Embryonic facial prominence (tissue), 1 donor: Measurements from ENCODE around the gene PPP1R9B.

Source experiments
- DNase-seq: peaks from one replicate; pipeline ENCODE4 v3.0.0-alpha.2; 2016; ENCODE audit errors: extremely low spot score

Gene PPP1R9B

DNA sequence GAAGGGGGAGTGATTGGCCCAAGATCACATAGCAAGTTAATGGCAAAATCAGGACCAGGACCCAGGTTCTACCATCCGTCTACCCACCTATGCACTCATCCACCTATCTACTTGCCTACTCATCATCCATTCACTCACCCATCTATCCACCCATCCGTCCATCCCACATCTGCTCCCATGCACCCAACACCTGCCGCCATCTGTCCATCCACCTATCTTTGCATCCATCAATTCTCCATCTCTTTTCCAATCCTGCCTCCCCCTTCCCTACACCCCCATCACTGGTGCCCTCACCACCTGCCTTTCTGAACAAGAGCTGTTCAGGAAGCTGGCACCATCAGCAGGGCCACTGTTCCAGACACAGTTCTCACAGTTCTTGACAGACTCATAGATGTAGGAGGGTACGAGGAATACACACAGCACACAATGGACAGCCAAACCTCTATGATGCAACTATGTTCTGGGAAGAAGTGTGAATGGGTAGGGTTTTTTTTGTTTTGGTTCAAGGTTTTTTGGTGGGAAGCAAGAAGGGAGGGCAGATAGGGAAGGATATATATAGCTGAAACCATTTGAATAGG is 25.0 kb downstream of the PPP1R9B start:
- no peak for DNase-seq

DNA sequence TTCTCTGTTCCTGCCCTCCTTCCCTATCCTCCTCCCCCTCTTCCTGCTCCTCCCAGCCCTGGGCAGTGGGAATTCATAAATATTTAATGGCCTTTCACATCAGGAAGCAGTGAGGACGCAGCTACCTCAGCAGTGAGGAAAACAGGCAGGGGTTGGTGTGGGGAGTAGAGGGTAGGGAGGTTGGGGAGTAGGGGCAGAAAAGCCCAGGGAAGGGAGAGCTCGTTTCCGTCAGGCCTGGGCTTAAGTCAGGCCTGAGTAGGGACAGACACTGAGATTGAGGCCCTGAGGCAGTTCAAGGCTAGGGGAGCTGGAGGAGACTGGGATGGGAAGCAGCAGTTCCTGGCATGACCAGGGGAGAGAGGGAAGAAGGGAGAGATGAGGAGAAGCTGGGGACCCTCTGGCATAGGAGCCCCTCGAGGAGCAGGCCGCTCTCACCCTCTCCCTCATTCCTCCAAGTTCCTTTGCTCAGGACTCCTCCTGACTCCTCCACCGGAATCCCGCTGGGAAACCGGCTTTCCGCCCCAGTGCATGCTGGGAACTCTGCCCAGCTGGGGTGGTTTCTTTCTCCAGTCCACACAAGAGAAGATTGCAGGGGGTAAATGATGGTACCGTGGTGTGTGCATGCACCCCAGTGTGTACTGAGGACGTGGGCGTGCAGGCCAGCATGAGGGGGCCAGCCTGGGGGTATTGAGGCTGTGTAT is 26.7 kb downstream of the PPP1R9B start:
- no peak for DNase-seq

DNA sequence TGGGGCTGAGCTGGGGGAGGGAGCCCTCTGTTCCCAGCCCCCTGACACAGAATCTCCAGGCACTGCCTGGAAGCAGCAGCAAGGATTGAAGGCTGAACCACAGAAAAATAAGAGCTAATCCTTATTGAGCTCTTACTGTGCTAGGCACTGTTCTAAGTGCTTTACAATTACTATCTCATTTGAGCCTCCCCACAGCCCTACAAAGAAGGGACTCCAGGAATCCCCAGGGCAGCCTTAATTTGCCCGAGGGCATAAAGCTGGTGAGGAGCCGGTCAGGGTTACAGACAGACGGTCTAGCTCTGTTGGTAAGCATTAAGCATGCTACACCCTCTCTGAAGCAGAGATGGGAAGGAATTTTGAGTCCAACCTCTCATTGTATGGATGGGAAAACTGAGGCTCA is 27.5 kb downstream of the PPP1R9B start:
- DNase-seq: no peak

DNA sequence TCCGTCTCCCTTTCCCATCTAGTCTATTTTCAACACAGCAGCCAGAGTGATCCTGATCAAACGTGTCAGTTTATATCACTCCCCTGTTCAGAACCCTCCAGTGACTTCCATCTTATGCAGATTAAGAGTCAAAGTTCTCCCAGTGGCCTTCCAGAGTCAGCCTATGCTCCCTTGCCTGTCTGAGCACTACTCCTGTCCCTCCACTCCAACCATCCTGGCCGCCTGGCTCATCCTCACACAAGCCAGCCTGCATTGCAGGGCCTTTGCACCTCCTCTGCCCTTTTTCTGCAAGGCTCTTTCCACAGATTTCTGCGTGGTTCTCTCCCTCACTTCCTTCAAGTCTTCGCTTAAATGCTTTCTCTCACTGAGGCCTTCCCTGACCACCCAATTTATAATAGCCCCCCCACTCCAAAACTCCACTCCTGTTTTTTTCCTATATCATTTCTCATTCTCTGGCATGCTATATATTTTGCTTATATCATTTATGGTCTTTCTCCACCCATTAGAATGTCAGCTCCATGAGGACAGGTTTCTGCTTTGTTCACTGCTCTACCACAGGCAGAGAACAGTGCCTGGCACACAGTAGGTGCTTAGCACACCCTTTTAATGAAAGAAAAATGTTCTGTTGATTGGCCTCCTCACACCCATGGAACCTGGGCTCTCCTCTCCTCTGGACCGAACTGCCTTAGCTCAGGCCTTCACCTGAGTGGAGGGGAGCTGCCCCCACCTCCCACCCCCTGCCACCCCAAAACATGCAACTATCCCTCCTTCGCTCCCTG is 29.8 kb downstream of the PPP1R9B start:
- DNase-seq: no peak

DNA sequence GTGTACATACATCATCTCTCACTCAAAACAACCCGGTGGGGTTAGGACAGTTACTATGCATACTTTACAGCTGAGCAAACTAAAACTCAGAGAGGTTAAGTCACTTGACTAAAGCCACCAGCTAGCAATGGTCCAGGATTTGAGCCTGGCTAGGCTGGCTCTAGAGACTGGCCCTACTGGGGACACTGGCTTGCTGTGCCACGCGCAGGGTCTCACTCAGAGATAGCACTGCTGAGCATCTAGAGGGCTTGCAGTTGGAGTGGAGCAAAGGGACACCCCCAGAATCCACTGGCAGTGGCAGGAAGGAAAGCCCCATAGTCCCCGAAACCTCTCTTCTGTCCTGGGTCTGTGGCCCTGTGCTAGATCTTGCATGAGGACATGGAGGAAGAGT is 31.7 kb downstream of the PPP1R9B start:
- no peak for DNase-seq

DNA sequence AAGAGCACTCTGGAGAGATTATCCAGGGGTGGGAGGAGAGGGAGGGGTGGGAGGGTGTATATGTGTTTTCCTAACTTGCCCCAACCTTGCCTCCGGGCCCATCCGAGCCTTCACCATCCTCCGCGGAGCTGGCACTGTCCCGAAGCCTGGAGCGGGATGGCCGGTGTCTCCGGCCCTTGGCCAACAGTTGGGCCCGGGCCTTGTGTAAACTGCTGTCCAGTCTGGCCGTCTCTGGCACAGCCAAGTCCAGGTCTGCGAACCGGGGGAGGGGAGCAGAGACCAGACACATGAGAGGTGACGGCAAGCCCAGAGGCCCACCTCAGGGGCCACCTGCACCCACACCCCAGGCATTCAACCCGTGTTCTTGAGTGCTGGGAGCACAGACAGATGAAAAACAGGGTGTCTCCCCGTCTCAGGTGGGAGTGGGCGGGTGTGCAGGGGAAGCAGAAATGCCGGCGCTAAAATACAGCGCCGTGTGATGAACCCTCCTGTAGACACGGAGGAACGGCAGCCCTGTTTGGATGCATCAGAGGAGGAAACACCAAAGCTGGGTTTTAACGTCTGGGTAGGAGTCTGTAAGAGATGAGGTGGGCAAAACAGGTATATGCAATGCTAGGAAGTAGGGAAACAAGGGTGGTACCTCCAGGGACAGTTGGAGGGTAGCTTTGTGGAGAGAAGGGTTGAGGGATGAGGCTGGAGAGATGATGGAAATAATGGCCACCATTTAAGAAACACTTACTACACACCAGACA is 32.2 kb downstream of the PPP1R9B start:
- DNase-seq: no peak

DNA sequence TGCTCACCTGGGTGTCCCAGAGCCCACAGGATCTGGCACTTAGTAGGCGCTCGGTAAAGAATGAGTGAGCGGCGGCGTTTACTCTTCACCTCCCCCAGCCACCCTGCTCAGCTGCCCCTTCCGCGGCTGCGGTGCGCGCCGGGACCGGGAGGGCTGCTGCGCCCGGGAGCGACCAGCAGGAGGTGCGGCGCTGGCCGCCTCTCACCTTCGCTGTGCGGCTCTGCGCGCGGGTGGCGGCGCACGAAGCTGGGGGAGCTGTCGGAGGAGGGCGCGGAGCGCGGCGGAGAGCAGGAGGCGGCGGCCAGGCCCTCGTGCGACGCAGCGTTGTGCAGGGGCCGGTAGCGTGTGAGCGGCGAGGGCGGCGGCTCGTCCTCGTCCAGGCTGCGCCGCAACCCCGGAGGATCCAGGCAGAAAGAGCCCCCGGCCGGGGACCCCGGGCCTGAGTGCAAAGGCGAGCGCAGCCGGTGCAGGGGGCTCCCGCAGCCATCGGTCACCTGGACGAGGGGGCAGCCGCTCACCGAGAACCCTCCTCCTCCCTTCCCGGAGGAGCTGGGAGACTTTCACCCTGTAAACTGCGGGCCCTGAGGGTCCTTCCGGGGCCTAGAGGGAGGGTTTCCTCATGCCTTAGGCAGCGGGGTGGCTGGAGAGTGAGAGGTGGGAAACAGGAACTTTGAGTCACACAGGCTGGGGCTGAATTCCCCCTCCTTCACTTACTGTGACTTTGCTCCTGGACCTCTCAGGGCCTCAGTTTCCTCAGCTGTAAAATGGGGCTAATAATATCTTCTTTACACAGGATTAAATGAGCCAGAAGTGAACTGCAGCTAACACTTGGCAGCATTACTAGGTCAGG is 33.0 kb downstream of the PPP1R9B start:
- no peak for DNase-seq

DNA sequence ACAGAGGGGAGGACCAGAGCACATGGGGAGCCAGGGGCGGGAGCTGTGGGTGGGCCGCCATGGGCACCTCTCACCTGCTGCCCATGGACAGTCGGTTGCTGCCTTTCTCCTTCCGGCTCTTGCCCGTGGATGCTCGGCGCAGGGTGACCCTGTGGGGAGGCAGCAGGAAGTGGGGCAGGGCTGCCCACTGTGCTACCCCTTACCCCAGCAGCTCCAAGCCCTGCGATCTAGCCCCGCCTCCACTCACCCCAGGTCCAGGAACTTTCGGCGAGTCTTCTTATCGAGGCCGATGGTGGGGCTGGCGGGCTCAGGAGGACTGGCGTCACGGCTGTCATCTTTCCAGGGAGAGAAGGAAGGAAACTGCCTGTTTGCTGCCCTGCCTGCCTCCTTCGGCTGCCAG is 34.7 kb downstream of the PPP1R9B start:
- no peak for DNase-seq

DNA sequence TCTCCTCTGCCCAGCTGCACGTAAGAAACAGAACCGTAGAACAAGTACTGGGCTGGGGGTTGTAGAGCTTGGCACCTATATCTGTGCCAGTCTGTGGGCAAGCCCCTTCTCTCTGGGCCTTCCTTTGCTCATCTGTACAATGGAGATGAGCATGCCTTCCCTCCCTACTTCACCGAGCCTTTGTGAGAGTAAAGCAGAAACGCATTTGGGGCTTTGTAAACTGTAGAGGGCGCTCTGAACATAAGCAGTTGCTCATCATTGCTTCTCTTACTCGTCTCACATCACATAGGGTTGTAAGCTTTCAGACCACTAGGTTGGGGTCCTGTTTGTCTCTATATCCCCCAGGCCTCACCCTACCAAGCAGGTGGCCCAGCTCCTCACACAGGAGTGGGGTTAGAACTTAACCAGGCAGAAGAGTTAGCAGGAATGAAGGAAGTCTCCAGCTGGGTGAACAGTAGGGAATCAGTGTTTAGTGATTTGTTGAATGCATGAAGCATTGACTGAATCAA is 35.6 kb downstream of the PPP1R9B start:
- no peak for DNase-seq

DNA sequence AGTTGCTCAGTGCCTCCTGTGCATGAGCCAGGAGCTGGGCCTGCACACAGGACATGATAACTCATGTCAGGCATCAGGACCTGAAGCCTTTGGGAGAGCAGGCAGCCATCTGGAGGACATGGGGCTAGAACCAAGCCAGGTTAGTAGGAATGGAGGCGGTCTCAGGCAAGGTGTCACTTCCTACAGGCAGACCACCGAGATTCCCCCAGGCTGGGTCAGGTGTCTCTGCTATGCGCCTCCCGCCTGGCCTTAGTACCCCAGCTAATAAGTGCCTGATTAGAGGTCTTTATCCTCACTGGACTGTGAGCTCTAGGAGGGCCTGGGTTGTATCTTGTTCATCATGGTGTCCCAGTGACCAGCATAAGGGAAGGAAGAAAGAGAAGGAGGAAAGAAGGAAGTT is 36.1 kb downstream of the PPP1R9B start:
- DNase-seq: no peak

DNA sequence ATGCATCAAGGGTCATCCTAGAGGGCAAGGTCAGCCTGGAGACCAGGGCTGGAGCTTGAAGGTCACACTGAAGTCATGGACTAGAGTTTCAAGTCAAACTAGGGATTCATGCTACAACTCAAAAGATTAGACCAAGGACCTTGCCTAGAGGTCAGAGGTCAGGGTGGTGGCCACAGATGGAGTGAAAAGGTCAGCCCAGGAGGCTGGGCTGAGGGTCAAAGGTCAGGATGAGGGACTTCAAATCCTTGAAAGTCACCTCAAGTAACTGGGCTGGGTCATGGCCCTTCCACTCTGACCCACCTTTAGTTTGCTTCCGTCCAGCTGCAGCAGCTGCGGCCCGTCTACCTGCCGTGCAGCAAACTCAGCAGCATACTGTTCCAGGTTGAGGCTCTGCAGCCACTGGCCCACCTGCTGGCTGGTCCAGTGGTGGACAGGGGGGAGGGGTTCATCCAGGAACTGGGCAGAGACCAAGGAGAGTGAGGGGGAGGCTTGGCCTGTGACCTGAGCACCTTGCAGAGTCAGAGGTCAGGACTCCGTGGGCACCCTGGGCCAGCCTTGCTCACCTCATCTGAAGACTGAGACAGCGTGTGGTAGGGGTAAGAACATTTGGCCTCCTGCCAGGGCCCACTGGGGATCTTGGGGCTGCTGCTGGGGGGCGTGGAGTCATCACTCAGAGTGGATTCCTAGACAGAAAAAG is 36.7 kb downstream of the PPP1R9B start:
- no peak for DNase-seq

DNA sequence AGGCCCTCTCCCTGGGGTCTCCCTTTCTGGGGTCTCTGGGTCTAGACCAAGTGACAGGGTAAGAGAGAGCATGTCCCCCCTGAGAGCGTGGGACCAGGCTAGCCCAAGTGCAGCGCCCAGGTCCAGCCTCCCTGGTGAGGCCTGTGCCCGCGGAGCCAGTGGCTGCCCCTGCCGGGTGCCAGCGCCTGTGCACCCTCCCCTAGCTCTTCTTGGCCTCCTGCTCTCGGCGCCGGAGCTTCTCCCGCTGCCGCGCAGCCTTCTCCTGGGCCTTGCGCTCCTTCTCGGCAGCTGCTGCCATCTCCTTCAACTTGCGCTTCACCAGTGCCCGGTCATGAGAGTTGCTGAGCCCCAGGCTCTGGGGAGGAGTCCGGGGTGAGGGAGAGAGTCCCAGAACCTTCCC is 37.8 kb downstream of the PPP1R9B start:
- no peak for DNase-seq

DNA sequence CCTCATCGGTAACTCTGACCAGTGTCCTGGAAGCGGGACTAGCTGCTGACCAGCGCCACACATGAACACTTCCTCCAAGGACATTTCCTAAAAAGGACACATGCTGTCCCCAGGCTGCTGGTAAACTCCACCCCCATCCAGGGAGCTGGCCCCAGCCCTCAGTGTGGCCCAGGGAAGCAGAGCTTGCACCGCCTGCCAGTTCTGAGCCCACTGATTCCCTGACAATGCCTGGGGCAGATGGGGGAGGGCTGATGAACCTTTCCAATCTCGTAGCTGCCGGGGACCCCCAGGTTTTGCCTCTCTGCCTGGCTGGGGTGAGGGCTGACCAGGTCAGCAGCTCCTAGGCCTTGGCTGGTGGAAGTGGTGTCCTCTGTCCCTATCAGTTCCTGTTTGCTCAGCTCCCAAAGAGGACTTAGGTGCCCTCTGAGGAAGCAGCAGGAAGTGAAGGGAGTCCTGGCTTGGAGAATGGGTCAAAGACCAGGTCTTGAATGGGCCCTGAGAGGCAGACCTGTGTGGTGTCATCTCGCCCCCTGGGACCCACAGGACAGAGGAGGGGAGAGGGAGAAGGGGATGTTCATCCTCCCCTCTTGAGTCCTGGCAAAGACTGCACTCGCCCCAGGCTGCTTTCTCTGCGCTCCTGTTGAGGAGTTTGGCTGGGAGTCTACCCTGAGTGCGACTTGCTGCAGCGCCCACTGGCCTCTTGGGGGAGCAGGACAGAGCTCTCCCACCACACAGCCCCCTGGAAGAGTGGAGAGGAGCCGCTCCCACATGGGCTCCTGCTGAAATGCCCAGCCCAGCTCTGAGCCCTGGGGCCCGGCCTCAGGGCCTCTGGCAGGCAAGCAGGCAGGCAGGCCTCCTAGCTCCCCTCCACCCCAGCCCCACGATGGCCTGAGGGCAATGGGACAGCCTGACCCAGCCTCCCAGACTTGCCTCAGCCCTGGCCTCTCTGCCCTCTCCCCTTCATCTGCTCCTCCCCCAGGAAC is 38.5 kb downstream of the PPP1R9B start:
- no peak for DNase-seq

DNA sequence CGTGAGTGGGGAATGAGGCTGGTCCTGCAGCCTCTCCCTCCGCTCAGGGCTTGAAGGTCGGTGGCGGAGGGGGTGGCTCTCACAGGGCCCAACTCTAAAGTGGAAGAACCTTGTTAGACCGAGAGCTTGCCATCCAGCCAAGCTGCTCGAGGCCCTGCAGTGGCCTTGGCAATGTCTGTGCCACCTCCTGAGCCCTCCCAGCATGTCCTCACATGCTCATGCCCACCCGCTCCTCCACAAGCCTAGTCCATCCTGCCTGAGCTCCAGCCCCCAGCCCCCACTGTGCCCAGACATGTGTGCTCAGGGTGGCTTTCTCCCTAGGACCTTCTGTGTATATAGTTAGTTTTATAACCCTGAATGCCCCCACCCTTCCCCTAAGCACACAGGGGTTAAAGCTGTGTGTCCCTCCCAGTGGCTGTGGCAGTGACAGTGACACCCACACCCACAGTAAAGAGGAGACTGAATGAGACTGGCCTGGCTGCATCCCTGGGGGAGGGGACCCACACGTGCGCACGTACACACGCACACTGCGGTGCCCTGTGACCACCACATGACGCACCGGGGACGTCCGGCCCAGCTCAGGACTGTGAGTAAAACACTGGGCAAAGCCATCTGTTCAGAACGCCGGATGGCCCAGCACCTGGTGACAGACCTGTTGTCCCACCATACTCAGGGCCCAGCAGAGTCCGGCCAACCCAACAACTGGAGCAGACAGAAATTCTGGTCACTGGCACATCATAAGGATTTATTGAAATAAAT is 39.7 kb downstream of the PPP1R9B start:
- DNase-seq: no peak

DNA sequence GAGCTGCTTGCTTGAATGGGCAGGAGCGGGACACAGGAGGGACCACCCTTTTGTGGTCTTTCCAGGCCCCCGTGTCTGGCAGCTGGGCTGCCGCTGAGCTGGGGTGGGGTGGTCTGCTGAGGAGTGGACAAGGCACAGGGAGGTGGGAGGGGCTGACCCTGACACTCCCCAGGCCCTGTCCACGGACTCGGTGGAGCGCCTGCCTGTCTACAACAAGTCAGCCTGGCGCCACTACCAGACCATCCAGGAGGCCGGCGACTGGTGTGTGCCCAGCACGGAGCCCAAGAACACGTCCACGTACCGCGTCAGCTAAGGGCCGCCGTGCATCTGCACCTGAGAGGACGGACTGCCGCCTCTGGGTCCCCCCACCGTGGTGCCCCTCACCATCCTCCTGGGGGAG is 40.7 kb downstream of the PPP1R9B start:
- DNase-seq: no peak

DNA sequence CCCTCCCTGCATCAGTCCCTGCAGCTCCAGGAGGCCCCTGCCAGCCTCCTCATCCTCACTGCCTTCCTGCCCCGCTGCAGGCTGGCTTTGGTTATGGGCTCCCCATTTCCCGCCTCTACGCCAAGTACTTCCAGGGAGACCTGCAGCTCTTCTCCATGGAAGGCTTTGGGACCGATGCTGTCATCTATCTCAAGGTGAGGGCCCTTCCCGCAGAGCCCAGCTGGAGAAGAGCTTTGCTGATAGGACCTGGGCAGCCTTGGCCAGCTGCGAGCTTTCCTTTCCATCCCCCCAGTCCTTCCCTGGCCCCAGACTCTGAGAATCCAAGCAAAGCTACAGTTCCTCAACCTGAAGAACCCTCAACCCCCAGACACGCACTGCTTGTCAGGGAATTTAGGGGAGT is 41.3 kb downstream of the PPP1R9B start:
- no peak for DNase-seq

DNA sequence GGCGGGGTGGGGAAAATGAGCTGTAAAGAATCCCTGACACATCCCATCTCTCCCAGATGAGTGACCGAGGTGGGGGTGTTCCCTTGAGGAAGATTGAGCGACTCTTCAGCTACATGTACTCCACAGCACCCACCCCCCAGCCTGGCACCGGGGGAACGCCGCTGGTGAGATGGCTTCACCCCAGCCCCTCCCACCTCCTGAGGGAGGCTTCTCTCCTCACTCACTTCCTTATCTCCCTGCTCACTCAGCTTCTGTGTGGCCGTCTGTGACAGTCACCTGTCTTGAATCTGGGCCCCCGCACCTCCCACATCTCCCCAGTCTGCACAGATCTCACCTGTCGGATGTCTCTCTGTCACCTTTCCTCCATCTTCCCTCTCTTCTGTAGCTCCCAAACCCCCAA is 41.9 kb downstream of the PPP1R9B start:
- DNase-seq: no peak

DNA sequence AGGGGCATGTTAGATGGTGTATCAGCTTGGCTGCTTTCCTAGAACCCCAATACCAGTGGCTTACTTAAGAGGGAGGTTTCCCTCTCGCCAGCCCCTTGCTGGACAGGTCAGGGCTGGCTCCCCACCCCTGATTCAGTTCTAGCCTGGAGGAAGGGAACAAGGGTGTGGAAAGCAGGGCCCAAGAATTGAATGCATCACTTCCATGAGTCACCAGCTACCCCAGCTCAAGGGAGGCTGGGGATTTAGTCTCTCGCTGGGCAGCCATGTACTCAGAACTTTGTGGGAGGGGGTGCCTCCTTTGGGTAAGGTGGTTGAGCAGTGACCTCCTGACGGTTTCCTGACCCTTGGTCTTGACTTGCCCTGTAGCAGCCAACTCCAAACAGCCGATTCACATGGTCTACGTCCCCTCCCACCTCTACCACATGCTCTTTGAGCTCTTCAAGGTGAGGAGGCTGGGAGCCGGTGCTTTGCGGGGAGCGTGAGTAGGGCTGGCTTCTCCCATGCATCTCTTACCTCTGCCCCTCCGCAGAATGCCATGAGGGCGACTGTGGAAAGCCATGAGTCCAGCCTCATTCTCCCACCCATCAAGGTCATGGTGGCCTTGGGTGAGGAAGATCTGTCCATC is 42.6 kb downstream of the PPP1R9B start:
- DNase-seq: no peak
